ENCODE results near the gene ATXN7L3.
"Not testable (repeated sequence)": the region's sequence is repeated elsewhere in the genome, so short reads cannot be mapped to it uniquely, and the experiment has no call there.

ATXN7L3 gene

GRCh38 chr17:44199553-44200477 is at the start of gene ATXN7L3:
TSS of gene ATXN7L3 (minus strand) at chr17:44199884. CDS start at chr17:44198070, 1,814 bp downstream.
- peak; percentile 99 to 100 for DNase-seq (ENCODE audit: low read depth in 2 of 2, low spot score in 1 of 2)

GRCh38 chr17:44247876-44248736 is 48.4 kb upstream of the ATXN7L3 start:
- DNase-seq (ENCODE audit: low read depth in 2 of 2, low spot score in 1 of 2), result no peak

DNA sequence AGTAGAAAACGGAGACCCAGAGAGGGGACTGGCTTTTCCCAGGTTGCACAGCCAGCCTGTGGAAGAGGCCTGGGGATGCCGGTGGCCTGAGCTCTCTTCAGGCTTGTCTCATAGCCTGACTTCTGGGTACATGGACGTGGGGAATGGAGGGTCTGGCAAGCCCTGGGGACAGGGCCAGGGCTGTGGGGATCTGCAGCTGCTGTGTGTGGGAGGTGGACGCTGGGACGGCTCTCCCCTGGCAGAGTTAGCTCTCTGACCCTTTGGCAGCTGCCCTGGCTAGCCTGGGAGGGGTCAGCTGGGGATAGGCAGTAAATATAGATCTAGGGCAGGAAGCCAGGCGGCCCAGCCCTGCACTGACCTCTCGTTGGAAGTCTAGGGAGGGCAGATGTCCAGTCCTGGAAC is 47.8 kb upstream of the ATXN7L3 start:
- no peak for DNase-seq (ENCODE audit: low read depth in 2 of 2, low spot score in 1 of 2)

GRCh38 chr17:44241106-44241624 is 41.5 kb upstream of the ATXN7L3 start:
- DNase-seq (ENCODE audit: low read depth in 2 of 2, low spot score in 1 of 2), result no peak

- not testable (repeated sequence) for DNase-seq (ENCODE audit: low read depth in 2 of 2, low spot score in 1 of 2)
Observed at GRCh38 chr17:44237886-44238285, 38.2 kb upstream of the ATXN7L3 start.

GRCh38 chr17:44236444-44236991 is 36.8 kb upstream of the ATXN7L3 start:
- DNase-seq (ENCODE audit: low read depth in 2 of 2, low spot score in 1 of 2), result no peak

DNA sequence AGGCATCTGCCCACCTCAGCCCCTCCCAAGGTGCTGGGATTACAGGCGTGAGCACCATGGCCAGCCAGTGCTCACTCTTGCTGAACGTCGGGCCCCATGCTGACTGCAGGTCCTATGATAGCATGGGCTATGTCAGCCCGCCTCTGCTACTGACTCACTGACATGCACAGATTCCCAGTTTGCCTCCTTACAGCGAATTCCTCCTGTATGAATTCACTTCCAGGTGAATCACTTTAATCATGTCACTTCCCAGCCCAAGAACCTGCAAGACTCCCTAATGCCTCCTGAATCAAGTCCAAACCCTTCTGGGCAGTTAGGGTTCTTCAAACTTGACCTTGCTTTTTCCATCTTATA is 35.9 kb upstream of the ATXN7L3 start:
- no peak for DNase-seq (ENCODE audit: low read depth in 2 of 2, low spot score in 1 of 2)

GRCh38 chr17:44233582-44233981 is 33.9 kb upstream of the ATXN7L3 start:
- no peak for DNase-seq (ENCODE audit: low read depth in 2 of 2, low spot score in 1 of 2)

DNA sequence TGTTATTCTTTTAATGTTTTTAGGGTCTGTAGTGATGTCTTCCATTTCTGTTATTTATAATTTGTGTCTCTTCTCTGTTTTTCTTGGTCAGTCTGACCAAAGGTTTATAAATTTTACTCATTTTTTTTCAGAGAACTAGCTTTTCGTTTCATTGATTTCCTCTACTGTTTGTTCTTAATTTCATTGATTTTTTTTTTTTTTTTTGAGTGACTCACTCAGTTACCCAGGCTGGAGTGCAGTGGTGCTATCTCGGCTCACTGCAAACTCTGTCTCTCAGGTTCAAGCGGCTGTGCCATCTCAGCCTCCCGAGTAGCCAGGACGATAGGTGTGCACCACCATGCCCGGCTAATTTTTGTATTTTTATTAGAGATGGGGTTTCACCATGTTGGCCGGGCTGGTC is 32.4 kb upstream of the ATXN7L3 start:
- no peak for DNase-seq (ENCODE audit: low read depth in 2 of 2, low spot score in 1 of 2)

DNA sequence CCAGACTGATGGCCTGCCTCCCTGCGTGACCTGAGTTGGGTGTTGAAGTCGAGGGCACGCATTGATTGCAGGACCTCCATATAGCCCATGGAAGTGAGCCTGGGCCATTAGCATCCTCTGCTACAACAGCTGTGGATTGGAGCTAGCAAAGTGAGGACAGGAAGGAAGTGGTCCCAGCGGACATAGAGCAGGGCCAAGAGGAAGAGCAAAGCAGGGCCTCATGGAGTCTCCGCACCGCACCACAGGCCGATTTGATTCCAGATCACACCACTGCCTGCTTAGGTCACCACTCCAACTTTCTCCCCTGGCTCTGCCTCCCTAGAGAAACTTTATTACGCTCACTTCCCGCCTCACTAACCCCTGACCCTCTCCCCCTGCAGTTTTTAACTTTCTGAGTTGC is 30.5 kb upstream of the ATXN7L3 start:
- no peak for DNase-seq (ENCODE audit: low read depth in 2 of 2, low spot score in 1 of 2)

DNA sequence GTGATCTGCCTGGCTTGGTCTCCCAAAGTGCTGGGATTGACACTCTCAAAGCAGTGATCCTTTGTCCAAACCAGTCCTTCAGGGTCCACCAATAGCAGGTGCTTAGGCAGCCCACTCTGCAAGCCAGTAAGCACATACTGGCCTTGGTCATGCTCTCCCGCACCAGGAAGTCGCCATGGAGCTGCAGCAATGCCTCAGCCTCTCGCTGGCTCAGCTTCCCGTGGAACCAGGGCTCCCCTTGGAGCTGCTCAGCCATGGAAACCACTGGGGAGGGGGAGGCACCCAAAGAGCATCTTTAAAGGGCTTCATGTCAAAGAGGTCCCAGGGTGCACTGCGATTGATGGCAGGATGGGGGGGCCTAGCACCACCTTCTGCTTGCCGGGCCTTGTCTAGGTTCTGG is 29.4 kb upstream of the ATXN7L3 start:
- no peak for DNase-seq (ENCODE audit: low read depth in 2 of 2, low spot score in 1 of 2)

DNA sequence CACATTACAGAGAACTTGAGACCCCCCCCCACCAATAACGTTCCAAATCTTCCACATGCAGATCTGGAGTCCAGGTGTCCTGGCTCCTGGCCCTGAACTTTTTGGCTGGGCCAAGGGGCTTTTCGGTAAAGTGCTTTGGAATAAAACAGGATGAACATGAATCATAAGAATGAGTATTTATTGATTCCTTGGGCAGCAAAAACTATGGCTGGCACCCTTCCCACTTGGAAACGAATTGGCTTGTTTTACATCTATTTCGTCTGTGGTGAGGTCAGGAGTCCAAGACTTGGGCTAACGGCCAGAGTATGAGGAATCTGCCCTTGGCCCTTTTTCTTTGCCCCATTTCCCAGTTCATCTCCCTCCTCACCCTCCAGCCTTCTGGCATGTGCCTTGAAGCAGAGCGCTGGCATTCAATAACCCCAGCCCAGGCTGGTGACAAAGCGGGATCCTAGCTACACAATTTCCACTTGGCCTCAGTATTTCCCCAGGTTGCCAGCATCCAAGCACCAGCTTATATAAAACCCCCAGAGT is 23.9 kb upstream of the ATXN7L3 start:
- DNase-seq (ENCODE audit: low read depth in 2 of 2, low spot score in 1 of 2), result no peak

DNA sequence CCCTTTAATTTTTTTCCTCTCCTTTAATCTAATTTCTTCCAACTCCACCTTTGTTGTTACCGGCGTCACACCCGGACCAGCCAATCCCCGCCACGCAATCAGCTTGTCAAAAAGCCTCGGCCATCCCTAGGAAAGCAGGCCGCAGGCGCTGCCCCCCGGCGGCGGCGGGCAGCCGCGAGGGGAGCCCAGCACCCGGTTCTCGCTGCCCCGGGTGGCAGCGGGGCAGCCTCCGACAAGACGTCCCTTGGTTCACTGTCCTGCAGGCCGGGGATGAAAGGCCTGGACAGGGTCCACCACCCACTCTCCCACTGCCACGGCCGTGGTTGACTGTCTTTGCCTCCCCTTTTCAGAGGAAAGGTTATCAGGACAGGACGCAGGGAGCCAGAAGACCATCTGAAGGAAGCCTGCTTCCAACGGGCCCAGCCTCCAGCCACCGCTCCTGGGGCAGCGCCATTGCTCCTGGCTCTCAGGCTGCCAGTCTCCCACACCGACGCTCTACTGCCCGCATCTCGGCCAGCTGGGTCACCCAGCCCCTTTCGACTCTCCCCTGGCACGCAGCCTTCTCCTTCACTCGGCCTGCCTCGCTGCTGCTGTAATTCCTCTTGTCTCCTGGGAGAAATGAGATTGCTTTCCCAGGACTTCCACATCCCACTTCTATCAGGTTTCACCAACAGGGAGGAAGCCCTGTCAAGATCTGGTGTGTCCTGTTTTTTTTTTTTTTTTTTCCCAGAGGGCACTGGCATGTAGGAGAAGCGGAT is 22.6 kb upstream of the ATXN7L3 start:
- DNase-seq (ENCODE audit: low read depth in 2 of 2, low spot score in 1 of 2), result no peak

DNA sequence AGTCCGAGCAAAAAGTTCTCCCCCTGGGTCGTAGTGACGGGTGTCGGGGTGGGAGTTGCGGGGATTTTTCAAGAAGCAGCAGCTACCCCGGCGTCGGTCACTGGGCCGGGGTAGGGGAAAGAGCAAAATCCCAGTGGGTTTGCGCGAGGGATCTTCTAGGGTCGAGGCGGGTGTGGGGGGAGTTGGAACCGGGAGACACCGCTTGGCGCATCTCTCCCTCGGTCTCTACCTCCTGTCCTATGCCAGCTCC is 22.1 kb upstream of the ATXN7L3 start:
- DNase-seq (ENCODE audit: low read depth in 2 of 2, low spot score in 1 of 2), result no peak

DNA sequence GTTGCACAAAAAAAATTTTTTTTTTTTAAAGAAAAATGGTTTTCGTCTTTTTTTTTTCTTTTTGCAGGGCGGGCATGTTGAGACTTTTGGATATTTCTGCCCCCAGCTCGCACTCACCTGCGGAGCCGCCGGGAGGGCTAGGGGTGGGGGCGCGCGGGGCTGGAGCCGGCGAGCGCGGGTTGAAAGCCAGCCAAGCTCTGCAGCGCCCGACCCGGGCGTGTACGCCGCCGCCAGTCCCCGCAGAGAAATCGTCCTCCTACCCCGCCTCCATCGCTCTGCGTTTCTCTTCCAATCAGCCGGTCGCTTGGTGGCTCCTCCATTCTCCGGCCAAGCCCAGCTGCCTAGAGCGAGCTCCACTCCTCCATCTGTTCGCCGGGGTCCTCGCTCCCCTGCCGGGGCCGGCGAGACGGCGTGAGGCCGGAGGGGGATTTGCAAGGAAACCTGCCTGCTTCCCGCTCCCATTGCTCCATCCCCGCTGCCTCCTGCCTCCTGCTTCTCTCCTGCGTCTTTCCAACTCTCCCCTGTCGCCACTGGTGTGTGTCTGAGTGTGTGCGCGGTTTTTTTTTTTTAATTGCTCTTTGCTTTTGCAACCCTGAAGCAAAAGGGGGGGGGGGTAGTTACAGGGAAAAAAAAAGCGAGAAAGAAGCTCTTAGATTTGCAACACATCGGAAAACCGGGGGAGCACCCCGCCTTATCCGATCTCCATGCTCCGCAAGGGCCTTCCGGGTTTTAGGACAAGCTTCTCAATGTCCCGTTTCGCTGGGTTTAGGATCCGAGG is 21.6 kb upstream of the ATXN7L3 start:
- DNase-seq (ENCODE audit: low read depth in 2 of 2, low spot score in 1 of 2), result no peak

GRCh38 chr17:44220213-44221083 is 20.8 kb upstream of the ATXN7L3 start:
- DNase-seq (ENCODE audit: low read depth in 2 of 2, low spot score in 1 of 2), result no peak

DNA sequence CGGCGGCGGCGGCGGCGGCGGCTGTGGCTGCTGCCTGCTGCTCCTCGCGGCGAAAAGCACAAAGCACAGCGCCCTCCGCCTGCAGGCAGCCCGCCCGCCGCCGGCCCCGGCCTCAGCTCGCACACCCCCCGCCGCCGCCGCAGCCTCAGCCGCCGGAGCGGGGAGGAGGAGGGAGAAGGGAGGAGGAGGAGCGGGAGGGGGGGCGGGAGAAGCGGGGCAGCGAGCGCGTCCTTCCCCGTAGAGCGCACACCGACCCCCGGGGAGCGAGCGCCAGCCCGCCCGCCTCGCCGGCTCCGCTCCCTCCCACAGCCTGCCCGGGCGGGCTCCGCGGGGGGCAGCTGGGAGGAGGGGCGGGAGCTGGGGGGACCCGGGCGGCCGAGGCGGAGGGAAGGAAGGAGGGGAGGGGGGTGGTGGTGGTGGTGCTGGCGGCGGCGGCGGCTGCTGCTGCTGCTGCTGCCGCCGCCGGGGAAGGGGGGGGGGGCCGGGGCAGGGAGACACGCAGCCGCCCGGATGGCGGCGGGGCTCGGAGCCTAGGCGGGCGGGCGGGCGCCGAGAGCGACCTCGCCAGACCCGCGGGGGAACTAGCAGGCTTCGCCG is 20.0 kb upstream of the ATXN7L3 start, which contains the start of gene UBTF:
Gene UBTF, minus strand, starts transcription at position 60 of the 597 bp plus-strand sequence. CDS start 1,446 bp downstream, outside the sequence.
- peak in 1 of 2 donors; percentile 57 for DNase-seq (ENCODE audit: low read depth in 2 of 2, low spot score in 1 of 2)

DNA sequence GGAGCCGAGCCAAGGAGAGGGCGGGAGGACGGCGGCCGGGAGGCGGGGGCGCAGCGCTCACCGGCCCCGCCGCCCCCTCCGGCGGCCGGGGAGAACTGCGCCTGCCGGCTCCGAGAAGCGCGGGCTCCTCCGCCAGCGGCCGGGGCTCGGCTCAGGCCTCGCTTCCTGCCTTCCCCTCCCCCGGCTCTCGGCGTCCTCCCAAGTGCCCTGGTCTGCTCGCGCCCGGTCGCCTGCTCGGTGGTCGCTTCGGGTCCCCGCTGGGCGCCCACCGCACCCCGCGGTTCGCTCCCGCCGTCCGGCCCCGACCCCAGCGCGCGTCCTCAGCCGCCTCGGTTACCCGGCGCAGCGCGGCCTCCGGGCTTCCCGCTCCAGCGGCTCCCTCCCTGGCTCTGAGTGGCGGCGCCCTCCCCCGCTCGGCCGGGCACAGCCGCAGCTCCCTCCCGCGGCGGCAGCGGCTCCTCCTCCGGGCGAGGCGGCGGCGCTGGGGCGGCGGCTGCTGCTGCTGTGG is 19.5 kb upstream of the ATXN7L3 start:
- peak in 1 of 2 donors; percentile 49 for DNase-seq (ENCODE audit: low read depth in 2 of 2, low spot score in 1 of 2)

All from stimulated activated CD8-positive, alpha-beta memory T cell treated with anti-CD3 and anti-CD28 coated beads, Interleukin-4, amount 100 ng/mL, for 4 hours (primary cell).